Occipital lobe (tissue), 2 donors: ENCODE data around the gene MORN5. TPM values are rescaled to one million over a fixed set of nuclear protein-coding genes. Genes with fewer than 3 reads are reported as not detected.

ENCODE experiments used
- DNase-seq: peaks from one replicate; lab custom pipeline; 2025; lab: John Stamatoyannopoulos, UW
- total RNA-seq: library from RNA; depleted of rRNA; stranded (reverse); fragments of >200 nt; gene quantifications from one replicate; pipeline ENCODE4 v1.2.3, GENCODE V29; 2014

MORN5 gene
- total RNA-seq, 1 donor from 2014 or later = 1.2 TPM

DNA sequence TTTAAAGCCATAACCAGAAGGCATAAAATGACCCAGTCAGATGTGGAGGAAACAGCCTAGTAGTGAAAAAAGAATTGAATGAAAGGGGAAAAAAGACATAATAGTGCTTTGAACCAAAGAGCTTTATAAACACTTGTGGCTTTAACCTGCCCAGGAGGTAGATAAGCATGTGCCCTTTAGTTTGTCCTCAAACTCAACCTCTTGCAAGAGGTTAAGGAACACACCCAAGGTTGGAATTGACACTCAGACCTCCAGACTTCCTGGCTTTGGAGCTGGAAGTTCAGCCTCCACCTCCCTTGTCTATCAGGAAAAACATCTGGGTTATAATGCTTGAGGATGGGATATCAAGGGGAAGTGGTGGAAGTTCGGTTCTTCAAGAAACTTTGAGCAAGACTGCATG lies 16.4 kb upstream of the MORN5 start:
- DNase-seq = no peak

DNA sequence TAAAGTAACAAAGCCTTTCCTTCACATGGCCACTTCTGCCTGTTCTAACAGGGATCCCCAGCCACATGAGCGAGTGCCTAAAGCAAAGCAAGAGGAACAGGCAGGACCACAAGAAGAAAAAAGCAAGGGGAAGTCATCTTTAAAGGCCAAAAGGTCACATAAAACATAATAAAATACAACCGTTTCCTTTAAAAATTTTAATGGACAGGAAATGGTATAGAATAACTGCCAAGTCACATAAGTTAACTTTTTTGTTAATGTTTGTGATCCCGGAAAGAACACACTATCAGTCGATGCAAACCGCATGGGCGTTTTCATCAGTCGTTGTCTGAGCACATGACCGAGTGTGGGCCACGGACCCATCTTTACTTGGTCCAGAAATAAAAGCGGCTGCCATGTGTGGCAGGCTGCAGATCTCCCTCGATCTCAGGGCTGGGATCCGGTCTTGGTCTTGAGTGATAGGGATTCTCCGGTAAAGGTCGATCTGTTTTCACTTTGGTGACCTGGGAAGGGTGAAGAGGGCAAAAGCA lies 15.8 kb upstream of the MORN5 start:
- DNase-seq = no peak

DNA sequence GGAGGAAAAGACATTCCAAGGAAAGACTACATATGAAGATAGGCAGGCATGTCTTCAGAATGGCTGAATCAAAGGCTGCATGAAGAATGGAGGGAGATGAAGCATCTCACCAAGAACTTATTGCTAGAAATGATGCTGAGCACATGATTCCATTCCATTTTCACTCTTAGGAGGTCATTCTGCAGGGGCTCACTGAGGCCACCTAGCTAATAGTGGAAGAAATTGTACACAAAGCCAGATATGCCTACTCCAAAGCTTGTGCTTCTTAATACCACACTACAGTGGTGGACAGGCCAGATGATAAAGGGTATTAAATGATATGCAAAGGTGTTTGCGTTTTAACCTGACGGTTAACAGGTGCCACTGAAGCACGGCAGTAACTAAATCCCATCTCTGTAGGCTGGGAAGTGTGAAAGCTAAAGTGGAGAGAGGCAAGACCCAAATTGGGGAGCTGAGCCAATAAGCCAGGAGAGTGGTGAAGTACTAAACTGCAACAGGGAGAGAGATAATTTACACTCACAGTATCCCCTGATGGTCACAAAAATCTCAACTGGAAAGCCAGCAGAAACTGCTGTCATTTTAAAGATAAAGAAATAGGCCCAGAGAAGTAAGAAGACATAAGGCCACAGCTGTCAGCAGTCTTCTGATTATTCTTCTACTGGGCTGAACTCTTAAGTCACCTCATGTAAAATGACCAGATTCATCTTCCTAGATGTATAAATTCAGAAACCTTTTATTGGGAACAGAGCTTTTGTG lies 14.7 kb upstream of the MORN5 start:
- DNase-seq = no peak

DNA sequence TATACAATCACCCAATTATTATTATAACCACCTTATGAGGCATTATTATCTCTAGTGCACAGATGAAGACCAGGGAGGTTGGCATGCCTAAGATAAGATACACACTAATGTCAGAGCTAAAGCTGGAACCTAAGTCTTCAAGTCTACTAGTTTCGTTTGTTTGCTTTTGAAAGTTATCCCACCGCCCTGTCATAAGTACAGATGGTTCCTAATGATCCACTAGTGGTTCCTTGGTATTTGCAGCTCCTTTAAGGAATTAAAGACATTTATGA lies 14.2 kb upstream of the MORN5 start:
- DNase-seq = no peak

DNA sequence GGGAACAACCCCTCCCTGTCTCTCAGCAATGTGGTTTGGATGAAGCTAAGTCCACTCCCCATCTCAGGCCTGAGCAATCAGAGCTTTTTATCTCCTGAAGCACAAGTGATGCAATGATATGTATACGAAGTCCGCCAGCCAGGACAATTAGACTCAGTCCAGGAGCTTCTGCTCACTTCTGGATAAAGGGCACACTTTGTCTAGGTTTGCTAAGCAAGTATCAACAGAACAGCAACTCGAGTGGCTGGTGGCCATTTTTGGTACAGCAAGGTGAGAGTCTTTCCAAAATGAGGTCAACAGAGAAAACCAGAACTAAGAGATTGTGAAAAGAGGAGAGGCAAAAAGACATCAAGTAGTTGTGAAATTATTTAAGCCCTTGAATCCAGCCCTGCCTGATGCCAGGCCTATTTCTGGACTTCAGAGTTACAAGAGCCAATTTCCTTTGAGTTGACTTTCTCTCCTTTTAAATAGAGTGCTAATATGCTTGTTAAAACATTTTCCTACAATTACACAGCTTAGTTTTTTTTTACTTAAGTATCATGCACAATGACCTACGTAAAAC lies 8.4 kb upstream of the MORN5 start:
- DNase-seq = no peak

DNA sequence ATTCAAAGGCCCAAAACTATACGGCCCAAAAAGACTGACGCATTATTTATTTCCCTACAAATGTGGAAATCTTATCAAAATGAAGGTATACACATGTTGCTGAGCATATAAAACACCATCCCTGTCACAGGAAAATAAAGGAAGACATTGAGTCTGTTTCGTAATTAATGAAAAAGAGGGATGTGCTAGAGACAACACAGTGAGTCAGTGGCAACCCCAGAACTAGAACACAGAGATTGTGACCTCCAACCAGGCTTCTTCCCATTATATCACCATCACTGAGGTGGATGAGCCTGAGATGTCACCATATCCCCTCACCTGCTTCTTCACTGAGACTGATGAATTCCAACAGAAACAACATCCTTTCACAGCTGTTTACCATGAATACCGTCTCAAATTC lies 3.9 kb upstream of the MORN5 start:
- no peak for DNase-seq

DNA sequence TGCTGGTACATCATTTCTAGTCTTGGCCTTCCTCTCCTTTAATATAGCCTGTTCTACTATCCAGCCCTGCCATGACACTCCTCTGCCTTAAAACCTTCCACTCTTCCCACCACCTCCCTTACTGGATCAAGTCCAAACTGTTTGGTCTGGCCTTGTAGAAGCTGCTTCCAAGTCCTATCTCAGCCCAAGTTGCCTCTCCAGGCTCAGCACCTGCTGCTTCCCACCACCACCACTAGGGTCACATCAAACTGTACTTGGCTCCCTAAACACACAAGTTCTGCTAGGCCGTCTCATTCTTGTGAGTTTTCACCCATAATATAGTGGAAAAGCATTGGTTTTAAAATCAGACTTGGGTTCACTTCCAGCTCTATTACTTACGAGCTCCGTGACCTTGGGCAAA lies 1.5 kb upstream of the MORN5 start:
- no peak for DNase-seq

DNA sequence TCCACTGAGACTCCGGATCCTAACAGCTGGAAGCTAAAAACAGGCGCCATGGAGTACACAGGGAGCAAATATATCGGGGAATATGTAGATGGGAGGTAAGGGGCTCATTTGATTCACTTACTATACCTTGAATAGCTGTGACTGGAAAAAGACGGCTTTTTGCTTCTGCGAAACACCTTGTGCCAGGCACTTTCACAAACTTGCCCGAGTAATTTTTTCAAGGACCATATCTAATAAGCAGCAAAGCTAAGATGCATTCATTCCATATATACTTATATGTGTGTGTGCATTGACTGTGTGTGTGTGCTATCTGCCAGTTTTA lies 178 bp downstream of the MORN5 start:
- DNase-seq = no peak

DNA sequence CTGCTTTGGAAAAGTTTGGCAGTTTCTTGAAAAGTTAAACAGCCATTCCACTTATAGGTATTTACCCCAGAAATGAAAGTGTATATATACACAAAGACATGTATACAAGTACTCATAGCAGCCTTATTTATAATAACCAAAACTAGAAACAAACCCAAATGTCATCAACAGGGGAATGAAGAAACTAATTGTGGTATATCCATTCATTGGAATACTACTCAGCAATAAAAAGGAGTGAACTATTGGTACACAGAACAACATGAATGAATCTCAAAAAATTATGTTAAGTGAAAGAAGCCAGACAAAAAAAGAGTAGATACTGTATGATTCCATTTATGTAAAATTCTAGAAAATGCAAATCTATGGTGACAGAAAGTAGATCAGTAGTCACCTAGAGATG lies 2.7 kb downstream of the MORN5 start:
- no peak for DNase-seq

DNA sequence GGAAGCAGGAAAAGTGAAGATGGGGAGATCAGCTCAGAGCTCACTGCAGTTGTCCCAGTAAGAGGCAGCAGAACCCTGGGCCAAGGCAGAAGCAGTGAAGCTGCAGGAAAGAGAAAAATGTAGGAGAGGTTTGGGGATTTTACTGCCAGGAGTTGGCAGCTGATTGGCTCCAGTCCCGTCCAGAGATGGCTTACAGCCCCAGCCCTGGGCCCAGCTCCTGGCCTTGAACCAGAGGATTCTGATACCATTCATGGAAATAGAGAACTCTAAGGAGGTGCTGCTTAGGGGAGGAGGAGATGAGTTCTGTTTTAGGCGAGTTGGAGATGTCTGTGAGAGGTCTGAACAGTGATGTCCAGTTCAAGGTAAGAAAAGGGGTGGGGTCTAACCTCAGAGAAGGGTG lies 4.6 kb downstream of the MORN5 start:
- no peak for DNase-seq

DNA sequence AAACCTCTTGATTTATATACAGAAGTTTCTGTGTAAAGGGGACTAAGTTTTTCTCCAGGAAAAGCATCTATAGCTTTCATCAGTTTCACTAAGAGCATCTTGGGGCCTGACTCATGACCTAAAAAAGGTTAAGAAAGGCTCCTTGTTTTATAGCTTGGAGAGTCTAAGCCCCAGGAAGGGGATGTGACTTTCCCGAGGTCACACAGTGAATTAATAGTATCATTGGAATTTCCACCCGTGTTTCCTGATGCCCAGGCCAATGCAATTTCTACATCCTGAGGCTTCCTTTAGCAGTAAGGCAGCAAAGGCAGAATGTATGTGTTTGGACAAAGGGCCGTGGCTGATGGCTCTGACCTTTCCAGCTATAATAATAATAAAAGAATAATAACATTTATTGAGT lies 8.6 kb downstream of the MORN5 start:
- DNase-seq = no peak

DNA sequence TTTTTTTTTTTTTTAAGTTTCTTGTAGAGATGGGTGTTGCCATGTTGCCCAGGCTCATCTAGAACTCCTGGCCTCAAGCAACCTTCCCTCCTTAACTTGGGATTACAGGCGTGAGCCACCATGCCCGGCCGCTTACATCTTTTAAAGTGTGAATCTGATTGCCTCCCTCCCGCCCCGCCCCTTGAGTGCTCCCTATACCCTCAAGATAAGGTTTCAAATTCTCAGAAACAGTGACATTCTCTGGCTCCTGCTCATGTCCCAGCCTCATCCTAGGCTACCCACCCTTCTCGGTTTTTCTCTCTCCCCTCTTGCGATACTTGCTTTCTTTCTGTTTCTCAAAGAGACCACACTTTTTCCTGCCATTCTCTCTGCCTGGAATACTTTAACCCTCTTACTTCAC lies 12.4 kb downstream of the MORN5 start:
- no peak for DNase-seq

DNA sequence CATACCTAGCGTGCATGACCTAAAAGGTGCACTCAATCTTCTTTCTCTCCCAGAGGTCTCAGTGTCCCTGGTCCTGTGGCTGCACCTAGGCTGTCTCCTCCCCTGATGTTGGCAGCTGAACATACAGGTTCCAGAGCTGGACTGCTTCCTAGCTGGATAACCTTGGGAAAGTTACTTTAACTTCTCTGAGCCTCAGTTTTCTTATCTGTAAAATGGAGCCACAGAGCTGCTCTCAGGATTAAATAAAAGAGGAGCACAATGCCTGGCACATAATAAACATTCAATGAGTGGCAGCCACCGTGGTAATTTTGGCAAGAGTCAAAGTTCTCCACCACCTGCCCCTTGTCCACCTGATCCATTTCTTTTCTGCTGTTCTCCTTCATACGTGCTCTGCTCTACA lies 14.0 kb downstream of the MORN5 start:
- no peak for DNase-seq

DNA sequence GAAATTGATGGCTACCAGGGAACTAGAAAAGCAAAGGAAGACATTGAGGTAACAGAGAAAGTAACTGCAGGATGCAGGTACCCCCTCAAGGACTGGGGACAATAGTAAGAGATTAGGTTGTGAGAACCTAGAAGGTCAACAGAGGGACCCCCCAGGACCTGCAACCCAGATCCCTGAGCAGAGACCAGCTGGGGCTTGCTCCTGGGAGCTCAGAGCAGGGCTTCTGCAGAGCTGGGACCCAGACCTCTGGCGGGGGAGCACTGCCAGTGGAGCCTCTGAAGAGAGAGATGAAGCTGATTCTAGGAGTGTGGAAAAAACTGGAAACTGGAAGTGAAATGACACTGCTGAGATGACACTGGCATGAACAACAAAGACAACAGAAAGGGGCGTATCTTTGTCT lies 17.2 kb downstream of the MORN5 start:
- DNase-seq = no peak

DNA sequence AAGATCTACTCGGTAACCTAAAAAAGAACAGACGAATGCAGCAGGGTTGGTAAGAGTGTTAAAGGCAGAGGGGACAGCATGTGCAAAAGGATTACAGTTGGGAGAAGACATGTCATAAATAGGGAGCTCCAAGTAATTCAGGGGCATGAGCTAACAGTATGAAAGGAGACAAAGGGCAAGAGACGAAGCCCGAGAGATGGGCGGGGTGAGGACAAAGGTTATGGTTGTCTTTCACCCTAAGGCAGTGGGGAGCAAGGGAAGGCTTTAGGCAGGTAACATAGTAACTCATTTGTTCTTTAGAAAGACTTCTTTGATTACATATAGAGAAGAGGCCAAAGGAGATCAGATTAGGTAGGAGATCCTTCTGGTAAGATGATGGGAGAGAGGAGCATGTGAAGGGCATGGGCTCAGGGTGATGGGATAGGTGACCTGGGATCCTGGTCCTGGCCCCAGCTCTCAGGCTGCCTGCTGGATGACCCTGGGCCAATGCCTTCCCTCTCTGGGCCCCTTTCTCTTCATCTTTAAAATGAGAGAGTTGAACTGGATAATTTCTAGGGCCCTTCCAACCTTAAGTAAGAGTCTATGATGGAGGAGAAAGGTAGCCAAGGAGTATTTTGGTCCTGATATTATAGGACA lies 19.5 kb downstream of the MORN5 start:
- no peak for DNase-seq

DNA sequence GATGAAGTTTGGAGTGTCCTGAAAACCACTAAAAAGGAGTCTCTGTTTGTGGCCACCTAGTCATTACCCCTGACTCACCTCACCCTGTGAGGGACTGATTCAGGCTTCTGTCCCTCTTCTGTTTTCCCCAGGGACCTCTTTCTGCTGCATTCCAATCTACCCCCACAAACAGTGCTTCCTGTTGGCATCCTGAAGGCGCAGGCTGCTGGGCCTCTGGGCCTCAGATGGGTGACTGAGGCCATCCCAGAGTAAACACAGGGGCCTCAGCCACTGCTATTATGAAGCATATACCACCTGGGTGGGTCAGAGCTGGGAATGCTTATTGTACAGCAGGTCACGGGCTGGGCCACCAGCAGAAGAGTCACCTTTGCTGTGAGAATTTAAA lies 20.0 kb downstream of the MORN5 start:
- no peak for DNase-seq

DNA sequence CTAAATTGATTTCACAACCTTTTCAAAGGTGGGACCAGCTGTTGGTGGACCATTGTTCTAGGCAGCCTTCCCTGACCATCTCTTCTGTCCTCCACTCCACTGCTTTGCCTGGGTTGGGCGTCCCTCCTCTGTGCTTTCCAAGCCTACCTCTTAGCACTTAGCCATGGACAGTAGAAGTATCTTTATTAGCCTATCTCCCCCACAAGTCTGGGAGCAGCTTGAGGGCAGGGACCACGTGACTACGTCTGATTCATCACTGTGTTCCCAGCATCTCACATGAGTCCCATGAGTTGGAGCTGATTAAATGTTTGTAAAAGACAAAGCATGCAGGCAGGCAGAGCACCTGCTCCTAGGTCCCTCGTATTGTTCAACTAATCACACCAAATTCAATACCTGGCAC lies 20.9 kb downstream of the MORN5 start:
- no peak for DNase-seq

DNA sequence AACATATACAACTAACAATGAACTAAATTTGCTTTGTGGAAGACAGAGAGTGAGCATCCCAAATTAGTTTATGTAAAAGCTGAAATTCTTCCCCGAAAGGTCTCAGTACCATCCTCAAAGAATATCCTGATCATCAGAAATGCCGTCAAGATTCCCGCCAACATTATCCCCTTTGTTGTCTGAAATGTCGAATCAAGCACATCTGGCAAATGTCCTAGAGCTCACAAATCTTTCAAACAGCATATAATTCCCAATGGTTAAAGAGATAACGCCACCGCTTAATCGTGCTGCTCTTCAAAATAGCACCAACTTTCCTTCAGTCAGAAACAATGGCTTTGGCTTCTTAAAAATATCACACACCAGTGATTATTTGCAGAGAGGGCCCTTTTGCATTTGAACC lies 23.8 kb downstream of the MORN5 start:
- no peak for DNase-seq

DNA sequence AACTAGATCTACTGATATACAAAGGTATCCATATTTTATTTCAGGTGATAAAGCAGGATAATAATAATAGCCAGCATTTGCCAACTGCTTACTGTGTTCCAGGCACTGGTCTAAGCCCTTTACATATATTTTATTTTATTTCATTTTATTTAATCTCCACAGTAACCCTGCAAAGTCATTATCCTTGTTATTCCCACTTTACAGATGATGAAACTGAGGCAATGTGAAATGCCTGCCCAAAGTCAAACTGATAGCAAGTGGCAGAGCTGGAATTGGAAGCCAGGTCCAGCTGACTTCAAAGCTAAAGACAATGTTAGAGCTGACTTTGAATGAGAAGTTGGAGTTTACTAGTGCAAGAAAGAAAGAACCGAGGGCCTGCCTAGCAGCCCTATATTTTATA lies 24.8 kb downstream of the MORN5 start:
- no peak for DNase-seq

DNA sequence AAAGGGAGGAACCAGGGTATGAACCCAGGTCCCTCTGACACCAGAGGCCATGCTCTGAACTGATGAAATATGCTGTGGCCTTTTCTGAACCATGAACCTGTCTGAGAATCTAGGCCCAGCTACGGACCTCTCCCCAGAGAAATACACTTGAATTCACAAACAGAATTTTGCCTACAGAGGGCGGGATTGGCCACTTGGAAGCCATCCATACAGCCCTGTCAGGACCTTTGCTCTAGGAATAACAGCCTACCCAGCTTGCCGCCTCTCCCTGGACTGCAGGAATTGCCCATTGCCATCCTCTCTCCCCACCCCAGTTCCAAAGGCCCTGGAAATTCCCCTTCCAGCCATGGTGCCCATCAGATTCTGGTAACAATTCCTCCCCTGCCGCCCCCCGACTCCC lies 26.6 kb downstream of the MORN5 start:
- no peak for DNase-seq

DNA sequence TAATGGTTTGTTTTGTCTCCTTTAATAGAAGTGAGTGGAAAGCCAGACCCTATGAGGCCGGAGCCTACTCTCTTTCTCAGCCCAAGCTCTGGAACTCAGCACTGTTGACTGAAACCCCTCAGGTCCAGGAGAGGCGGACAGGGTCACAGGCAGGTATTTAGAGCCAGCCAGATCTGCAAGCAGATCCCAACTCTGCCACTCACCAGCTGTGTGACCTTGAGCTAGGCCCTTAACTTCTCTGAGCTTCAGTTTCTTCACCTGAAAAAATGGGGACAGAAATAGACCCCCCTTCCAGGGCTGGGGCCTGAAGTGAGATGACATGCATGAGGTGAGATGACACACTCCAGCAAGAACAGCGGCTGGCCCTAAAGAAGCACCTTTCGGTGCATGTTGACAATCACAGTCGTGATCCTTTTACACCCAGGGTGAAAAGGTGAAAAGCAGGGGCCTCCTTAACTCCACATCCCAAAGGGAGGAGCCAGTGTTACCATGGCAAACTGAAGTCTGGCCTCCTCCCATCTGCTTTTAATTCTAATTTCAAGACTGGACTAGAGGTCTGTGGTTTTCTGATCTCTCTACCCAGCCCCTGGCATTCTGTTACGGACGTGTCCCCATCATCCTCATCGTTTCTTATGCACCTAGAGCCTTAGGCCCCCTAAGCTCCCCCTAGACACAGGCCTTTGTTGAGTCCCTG lies 27.2 kb downstream of the MORN5 start:
- DNase-seq = no peak

DNA sequence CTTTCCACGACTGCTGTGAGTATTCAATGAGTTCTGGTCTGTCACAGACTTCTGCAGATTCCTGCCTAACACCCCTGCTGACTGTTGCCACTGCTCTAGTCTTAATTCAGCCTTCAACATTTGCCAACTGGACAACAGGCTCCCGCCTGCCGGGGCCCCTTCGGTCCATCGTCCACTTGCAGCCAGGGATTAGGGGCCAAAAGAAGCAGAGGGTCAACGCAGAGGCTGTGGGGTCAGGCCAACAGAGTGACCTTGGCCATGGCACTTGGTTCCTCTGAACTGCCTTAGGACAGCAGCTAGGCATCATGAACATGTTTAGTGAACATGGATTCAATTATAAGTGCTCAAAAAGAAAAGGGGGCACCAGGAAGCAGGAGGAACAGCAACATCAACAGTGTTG lies 28.7 kb downstream of the MORN5 start:
- DNase-seq = no peak
